Parathyroid adenoma (tissue), 2 donors: ENCODE data around the gene CYTH4.

Experiments used
- H2AFZ ChIP-seq: fragments of 300-600 bp; sonication (generic); one replicate; pipeline ENCODE4 v1.7.0; 2017; ENCODE audit warnings: antibody characterized with exemption, mild to moderate bottlenecking
- H3K27ac ChIP-seq: fragments of 300-600 bp; sonication (generic); one replicate; pipeline ENCODE4 v1.7.0; 2017
- H3K27me3 ChIP-seq: fragments of 300-600 bp; sonication (generic); one replicate; pipeline ENCODE4 v1.7.0; 2017; ENCODE audit warnings: low read length; ENCODE audit not compliant: control insufficient read depth, insufficient read depth
- H3K36me3 ChIP-seq: fragments of 300-600 bp; sonication (generic); one replicate; pipeline ENCODE4 v1.7.0; 2017; ENCODE audit warnings: low read length; ENCODE audit not compliant: control insufficient read depth, insufficient read depth
- H3K4me1 ChIP-seq: fragments of 300-600 bp; sonication (generic); one replicate; pipeline ENCODE4 v1.7.0; 2017; ENCODE audit warnings: control low read depth
- H3K4me2 ChIP-seq: fragments of 300-600 bp; sonication (generic); one replicate; pipeline ENCODE4 v1.7.0; 2017; ENCODE audit warnings: low read length
- H3K4me3 ChIP-seq: fragments of 300-600 bp; sonication (generic); one replicate; pipeline ENCODE4 v1.7.0; 2017; ENCODE audit warnings: low read depth, low read length
- H3K79me2 ChIP-seq: fragments of 300-600 bp; sonication (generic); one replicate; pipeline ENCODE4 v1.7.0; 2017; ENCODE audit warnings: control low read depth
- H3K9ac ChIP-seq: fragments of 300-600 bp; sonication (generic); one replicate; pipeline ENCODE4 v1.7.0; 2017; ENCODE audit warnings: mild to moderate bottlenecking
- H3K9me3 ChIP-seq: fragments of 300-600 bp; sonication (generic); one replicate; pipeline ENCODE4 v1.7.0; 2017; ENCODE audit warnings: low read length; ENCODE audit not compliant: control insufficient read depth
- TF ChIP-seq, protein P1 (sequence below): fragments of 300-600 bp; sonication (generic); IDR thresholded peaks from one replicate; pipeline ENCODE4 v1.7.0; 2017; ENCODE audit warnings: antibody characterized with exemption, mild to moderate bottlenecking
- donor health status: primary hyperparathyroidism.

The CYTH4 gene

DNA sequence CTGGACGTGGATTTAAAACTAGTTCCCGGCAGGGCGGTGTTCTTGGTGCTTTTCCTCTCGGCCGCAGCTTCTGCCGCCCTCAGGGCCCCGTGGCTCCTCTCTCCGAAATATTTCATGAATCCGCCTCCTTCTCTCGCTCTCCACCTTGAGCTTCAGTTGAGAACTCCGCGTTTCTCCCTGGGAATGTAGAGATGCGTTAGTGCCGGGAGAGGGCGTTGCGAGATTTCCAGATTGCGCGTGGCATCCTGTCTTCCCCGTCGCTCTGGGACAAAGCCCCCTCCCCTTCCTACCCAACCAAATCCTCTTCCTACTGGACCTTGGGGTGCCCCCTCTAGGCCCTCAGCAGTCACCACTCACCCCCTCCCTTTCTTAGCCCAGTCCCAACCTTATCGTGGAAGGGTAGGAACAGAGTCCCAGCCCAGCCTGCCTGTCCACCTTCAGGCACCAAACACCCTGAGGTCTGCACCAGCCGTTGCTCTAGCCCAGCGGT lies 22.7 kb upstream of the CYTH4 start:
- H3K4me1 ChIP-seq, result no peaks in the 10 kb centered on the region
- H3K9ac ChIP-seq, result no peak overlapping the region
- H3K27me3 ChIP-seq, result no peaks in the 10 kb centered on the region
- H3K4me2 ChIP-seq, result no peak overlapping the region
- no peaks in the 10 kb centered on the region for H3K79me2 ChIP-seq
- no peak overlapping the region for H3K4me3 ChIP-seq
- TF ChIP-seq, protein P1, sequence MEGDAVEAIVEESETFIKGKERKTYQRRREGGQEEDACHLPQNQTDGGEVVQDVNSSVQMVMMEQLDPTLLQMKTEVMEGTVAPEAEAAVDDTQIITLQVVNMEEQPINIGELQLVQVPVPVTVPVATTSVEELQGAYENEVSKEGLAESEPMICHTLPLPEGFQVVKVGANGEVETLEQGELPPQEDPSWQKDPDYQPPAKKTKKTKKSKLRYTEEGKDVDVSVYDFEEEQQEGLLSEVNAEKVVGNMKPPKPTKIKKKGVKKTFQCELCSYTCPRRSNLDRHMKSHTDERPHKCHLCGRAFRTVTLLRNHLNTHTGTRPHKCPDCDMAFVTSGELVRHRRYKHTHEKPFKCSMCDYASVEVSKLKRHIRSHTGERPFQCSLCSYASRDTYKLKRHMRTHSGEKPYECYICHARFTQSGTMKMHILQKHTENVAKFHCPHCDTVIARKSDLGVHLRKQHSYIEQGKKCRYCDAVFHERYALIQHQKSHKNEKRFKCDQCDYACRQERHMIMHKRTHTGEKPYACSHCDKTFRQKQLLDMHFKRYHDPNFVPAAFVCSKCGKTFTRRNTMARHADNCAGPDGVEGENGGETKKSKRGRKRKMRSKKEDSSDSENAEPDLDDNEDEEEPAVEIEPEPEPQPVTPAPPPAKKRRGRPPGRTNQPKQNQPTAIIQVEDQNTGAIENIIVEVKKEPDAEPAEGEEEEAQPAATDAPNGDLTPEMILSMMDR, result no peak
- H3K36me3 ChIP-seq, result no peaks in the 10 kb centered on the region
- no peaks in the 10 kb centered on the region for H3K9me3 ChIP-seq
- H2AFZ ChIP-seq, result no peak overlapping the region
- H3K27ac ChIP-seq, result no peak overlapping the region

- TF ChIP-seq, protein P1, result no peak
- no peaks in the 10 kb centered on the region for H3K36me3 ChIP-seq
- H3K27ac ChIP-seq, result no peak overlapping the region
- H3K4me2 ChIP-seq, result peak overlapping the region; percentile 10
- H3K4me1 ChIP-seq, result no peaks in the 10 kb centered on the region
- no peaks in the 10 kb centered on the region for H3K27me3 ChIP-seq
- H3K79me2 ChIP-seq, result no peaks in the 10 kb centered on the region
- H2AFZ ChIP-seq, result no peak overlapping the region
- H3K9ac ChIP-seq, result no peak overlapping the region
- H3K9me3 ChIP-seq, result no peaks in the 10 kb centered on the region
- H3K4me3 ChIP-seq, result no peak overlapping the region
These were observed 22.0 kb upstream of the CYTH4 start for GRCh38 chr22:37260155-37260795.

DNA sequence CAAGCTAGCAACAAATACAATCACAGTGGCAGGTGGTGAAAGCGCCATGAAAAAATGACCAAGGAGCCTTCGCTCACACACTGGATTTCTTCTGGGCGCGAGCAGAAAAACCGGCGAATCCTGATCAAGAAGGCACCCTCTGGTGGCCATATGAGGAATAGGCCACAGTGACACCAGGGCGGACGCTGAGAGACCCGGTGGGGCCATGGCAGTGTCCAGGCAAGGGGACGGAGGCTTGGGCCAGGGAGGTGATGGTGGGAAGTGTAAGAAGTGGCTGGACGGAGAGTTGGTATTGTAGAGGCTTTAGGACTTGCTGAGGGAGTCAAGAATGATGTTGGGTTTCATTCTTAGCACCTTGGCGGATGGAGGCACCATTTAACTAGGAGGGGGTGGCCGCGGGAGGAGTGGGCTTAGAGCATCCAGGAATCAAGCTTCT lies 21.4 kb upstream of the CYTH4 start:
- no peak overlapping the region for H2AFZ ChIP-seq
- H3K4me2 ChIP-seq, result peak overlapping the region; percentile 10
- no peaks in the 10 kb centered on the region for H3K27me3 ChIP-seq
- TF ChIP-seq, protein P1, result peak; percentile 70
- H3K4me3 ChIP-seq, result no peak overlapping the region
- no peaks in the 10 kb centered on the region for H3K4me1 ChIP-seq
- H3K36me3 ChIP-seq, result no peaks in the 10 kb centered on the region
- no peak overlapping the region for H3K9ac ChIP-seq
- no peak overlapping the region for H3K27ac ChIP-seq
- no peaks in the 10 kb centered on the region for H3K9me3 ChIP-seq
- no peaks in the 10 kb centered on the region for H3K79me2 ChIP-seq

GRCh38 chr22:37262346-37262745 lies 20.0 kb upstream of the CYTH4 start:
- Histone ChIP-seq H3K9me3 (no peaks in the 10 kb centered on the region), H2AFZ (no peak overlapping the region), H3K4me1 (no peaks in the 10 kb centered on the region), H3K27me3 (no peaks in the 10 kb centered on the region), H3K4me3 (no peak overlapping the region), H3K79me2 (no peaks in the 10 kb centered on the region), H3K36me3 (no peaks in the 10 kb centered on the region), H3K27ac (no peak overlapping the region), H3K9ac (no peak overlapping the region), H3K4me2 (no peak overlapping the region)
- TF ChIP-seq, protein P1, result no peak
